K562 (cell line): ENCODE measurements around the gene STXBP4. TPM values are rescaled to one million over a fixed set of nuclear protein-coding genes. Genes with fewer than 3 reads are reported as not detected.

Experiments used
- ATAC-seq: fragments of 200-7000 bp; cut with Tn5 transposase; 3 replicates; pipeline ENCODE4 v1.9.1; 2020; ENCODE audit warnings: moderate library complexity
- BruUV-seq: library from RNA; stranded (reverse); fragments of 400-500 nt; replicated peaks from 2 replicates; lab custom pipeline; 2021; lab: Mats Ljungman, UMichigan
- CTCF ChIA-PET: fragments of 300-600 bp; formaldehyde crosslinking; extraction: SDS; loops from one replicate; lab custom pipeline; 2021; ENCODE audit warnings: low intra/inter-chr PET ratio; lab: Yijun Ruan, JAX
- POLR2A ChIA-PET: fragments of 300-600, 350-650 bp; sonication (Branson Sonifier 250); formaldehyde crosslinking; extraction: SDS; loops from one replicate; lab custom pipeline; 2021; ENCODE audit warnings: antibody characterized with exemption, inconsistent platforms; lab: Yijun Ruan, JAX
- DNase-seq, 4 experiments: peaks; one replicate each; pipeline versions ENCODE4 v3.0.0 to v3.0.0-alpha.2; 2011 to 2018; ENCODE audit warnings: low spot score in 3 of 4, mixed read lengths in 3 of 4; ENCODE audit errors: extremely low read depth in 1 of 4
- FAIRE-seq: peaks from 2 replicates; lab custom pipeline; 2011; peaks lifted over from hg19 to GRCh38; lab: Jason Lieb, UNC
- H2AFZ ChIP-seq: 2 replicates; pipeline ENCODE4 v1.6.0; 2011; ENCODE audit warnings: low read depth, low read length, control low read depth, inconsistent platforms
- H3K27ac ChIP-seq: fragments of 200-600 bp; 3 replicates; pipeline ENCODE4 v1.8.0; 2011; ENCODE audit warnings: low read depth, mild to moderate bottlenecking, control low read depth, inconsistent platforms, low read length, moderate library complexity, mixed read lengths; ENCODE audit errors: extremely low read depth
- H3K27me3 ChIP-seq, 2 experiments: fragments of 300-600 bp in 1 of 2; 2 replicates in 1 of 2; 3 replicates in 1 of 2; pipeline versions ENCODE4 v1.6.0 to v1.8.0; 2011; ENCODE audit warnings: inconsistent platforms in 2 of 2, low read length in 2 of 2, mild to moderate bottlenecking in 1 of 2, mixed read lengths in 1 of 2, moderate library complexity in 1 of 2; ENCODE audit not compliant: control insufficient read depth in 2 of 2, insufficient read depth in 2 of 2
- H3K36me3 ChIP-seq: fragments of 300-600 bp; 3 replicates; pipeline ENCODE4 v1.8.0; 2011; ENCODE audit warnings: mild to moderate bottlenecking, low read length, inconsistent platforms; ENCODE audit not compliant: control insufficient read depth, insufficient read depth
- H3K4me1 ChIP-seq, 2 experiments: fragments of 200-600 bp in 1 of 2; replicated peaks in 1 of 2; 2 replicates in 1 of 2; 3 replicates in 1 of 2; pipeline versions ENCODE4 v1.5.1 to v1.8.0; 2011; ENCODE audit warnings: inconsistent platforms in 2 of 2, low read length in 2 of 2, mild to moderate bottlenecking in 1 of 2, mixed read lengths in 1 of 2, moderate library complexity in 1 of 2; ENCODE audit not compliant: control insufficient read depth in 2 of 2, insufficient read depth in 2 of 2
- H3K4me2 ChIP-seq: 2 replicates; pipeline ENCODE4 v1.6.1; 2011; ENCODE audit warnings: low read length, control low read depth, inconsistent platforms, mixed read lengths; ENCODE audit not compliant: insufficient read depth
- H3K4me3 ChIP-seq: fragments of 200-600 bp; sonication (generic), shearing (Covaris generic); 2 replicates; pipeline ENCODE4 v1.5.1; 2016; ENCODE audit warnings: control low read depth, inconsistent platforms
- H3K79me2 ChIP-seq: fragments of 200-600 bp; 3 replicates; pipeline ENCODE4 v1.8.0; 2011; ENCODE audit warnings: low read length, inconsistent platforms; ENCODE audit not compliant: control insufficient read depth, insufficient read depth
- H3K9ac ChIP-seq, 2 experiments: 2 replicates each; pipeline versions ENCODE4 v1.6.0 to v1.6.1; 2011; ENCODE audit warnings: low read depth in 2 of 2, low read length in 2 of 2, control low read depth in 1 of 2, inconsistent platforms in 1 of 2, mild to moderate bottlenecking in 1 of 2, mixed read lengths in 1 of 2; ENCODE audit not compliant: insufficient read depth in 1 of 2
- H3K9me1 ChIP-seq: one replicate; pipeline ENCODE4 v1.6.0; 2011; ENCODE audit warnings: inconsistent platforms, mild to moderate bottlenecking, low read length, moderate library complexity; ENCODE audit not compliant: control insufficient read depth, insufficient read depth
- H3K9me3 ChIP-seq: replicated peaks from 2 replicates; pipeline ENCODE4 v1.5.1; 2011; ENCODE audit warnings: low read depth, low read length, inconsistent platforms; ENCODE audit not compliant: control insufficient read depth, insufficient read depth
- H4K20me1 ChIP-seq: replicated peaks from 2 replicates; pipeline ENCODE4 v1.6.1; 2011; ENCODE audit warnings: low read length, inconsistent platforms, mixed read lengths; ENCODE audit not compliant: control insufficient read depth, insufficient read depth
- CBX8 ChIP-seq: fragments of 200-600 bp; sonication (generic); IDR thresholded peaks from 2 replicates; pipeline ENCODE4 v1.6.1; 2012; ENCODE audit warnings: borderline replicate concordance, mixed run types, low read depth, mild to moderate bottlenecking, moderate library complexity, mixed read lengths, low read length, control low read depth, inconsistent platforms; ENCODE audit not compliant: poor library complexity, severe bottlenecking; ENCODE audit errors: extremely low read depth
- HSF4 ChIP-seq: fragments of 250-450 bp; sonication (Bioruptor Pico); IDR thresholded peaks from 2 replicates; pipeline ENCODE4 v2.1.2; 2022; ENCODE audit warnings: mild to moderate bottlenecking, moderate library complexity, borderline replicate concordance
- POLR2A ChIP-seq: fragments of 450-650 bp; conservative IDR thresholded peaks from 2 replicates; pipeline ENCODE4 v1.6.1; 2016
- PURB ChIP-seq: sonication (generic); formaldehyde crosslinking; IDR thresholded peaks from 2 replicates; pipeline ENCODE4 v1.9.0; 2021; ENCODE audit warnings: low read depth, mild to moderate bottlenecking, missing genetic modification reagents
- THRAP3 ChIP-seq: fragments of 450-650 bp; IDR thresholded peaks from 2 replicates; pipeline ENCODE4 v1.6.1; 2016; ENCODE audit warnings: mild to moderate bottlenecking, inconsistent platforms, borderline replicate concordance
- ZNF239 ChIP-seq: fragments of 250-450 bp; sonication (Bioruptor Pico); IDR thresholded peaks from 2 replicates; pipeline ENCODE4 v1.4.0; 2020; ENCODE audit warnings: mild to moderate bottlenecking
- WGBS: fragments of 100-300 bp; shearing (Covaris generic); methylation state at CpG from one replicate; pipeline ENCODE4 v1.1.6; 2016; ENCODE audit warnings: low coverage, mixed read lengths; ENCODE audit not compliant: insufficient coverage; ENCODE audit errors: missing lambda C conversion rate; 5-methylcytosine and 5-hydroxymethylcytosine counted together
- in situ Hi-C: fragments of 300-500 bp; cut with MboI; formaldehyde crosslinking; loops from 4 replicates; pipeline ENCODE4 v1.15.0; 2018; ENCODE audit warnings: inconsistent platforms, mixed read lengths
- intact Hi-C: fragments of 100-400 bp; cut with micrococcal nuclease; formaldehyde crosslinking; loops from 2 replicates; pipeline ENCODE4 v1.14.2; 2022
- polyA plus RNA-seq, 8 experiments: library from polyadenylated mRNA; depleted of rRNA in 4 of 8; stranded (reverse) in 5 of 8; unstranded in 3 of 8; fragments of >200 nt; fragmentation: Nextera tagmentation in 2 of 8; fragmentation: Illumina TruSeq in 1 of 8; extraction: Ambion mirVana in 2 of 8; extraction: Trizol in 1 of 8; gene quantifications; 2 replicates each; pipeline versions ENCODE4 v1.2.1 to v1.2.3, GENCODE V29; 2011 to 2014; ENCODE audit warnings: inconsistent platforms in 1 of 8, missing spikeins in 1 of 8
- total RNA-seq, 7 experiments: library from RNA; depleted of rRNA in 6 of 7; stranded (reverse); fragments of >200 nt in 6 of 7; fragmentation: Illumina TruSeq in 2 of 7; extraction: Trizol in 2 of 7; gene quantifications; 2 replicates each; pipeline versions ENCODE4 v1.2.1 to v1.2.3, GENCODE V29; 2011 to 2021; ENCODE audit warnings: low replicate concordance in 1 of 7
- TF ChIP-seq, protein P1 (sequence below), 2 experiments: fragments of 450-650 bp; conservative IDR thresholded peaks; 2 replicates each; pipeline ENCODE4 v1.6.1; 2017; ENCODE audit warnings: mild to moderate bottlenecking in 2 of 2, moderate library complexity in 2 of 2
- TF ChIP-seq, protein P2 (sequence below): fragments of 450-650 bp; conservative IDR thresholded peaks from 2 replicates; pipeline ENCODE4 v1.6.1; 2016; ENCODE audit warnings: missing genetic modification characterization, low read depth, mild to moderate bottlenecking, missing compliant biosample characterization, moderate library complexity
- TF ChIP-seq, protein P3 (sequence below), 3 experiments: fragments of 200-800 bp in 1 of 3; fragments of 250-450 bp in 1 of 3; fragments of 450-650 bp in 1 of 3; sonication (Bioruptor Pico) in 1 of 3; sonication (Bioruptor generic) in 1 of 3; formaldehyde crosslinking in 1 of 3; IDR thresholded peaks; 2 replicates each; pipeline versions ENCODE4 v1.6.1 to v1.8.0; 2016 to 2022; ENCODE audit warnings: mild to moderate bottlenecking in 2 of 3, missing genetic modification characterization in 2 of 3, missing compliant biosample characterization in 1 of 3, moderate library complexity in 1 of 3

STXBP4 gene
- total and polyA plus RNA-seq, 9 of the 15 experiments (the other 6 are each of a cell fraction or from before 2014, with no cell fraction given) = 11.6 to 23.2 (median 18.5) TPM

DNA sequence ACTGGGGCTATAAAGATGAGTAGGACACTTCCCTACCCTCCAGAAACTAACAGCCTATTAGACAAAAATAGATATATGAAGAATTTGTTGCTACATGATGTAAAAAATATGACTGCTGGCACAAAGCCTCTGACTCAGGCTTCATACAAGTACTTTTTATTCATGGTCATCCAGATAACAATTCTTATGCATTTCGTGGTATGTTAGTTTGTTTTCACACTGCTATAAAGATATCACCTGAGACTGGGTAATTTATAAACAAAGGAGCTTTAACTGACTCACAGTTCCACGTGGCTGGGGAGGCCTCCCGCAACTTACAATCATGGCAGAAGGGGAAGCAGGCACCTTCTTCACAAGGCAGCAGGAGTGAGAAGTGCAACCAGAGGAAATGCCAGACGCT, 183.7 kb downstream of the STXBP4 start:
- no peak overlapping the region for H2AFZ ChIP-seq
- ATAC-seq (no peak), DNase-seq (no peak), FAIRE-seq (no peak)
- H3K9ac ChIP-seq = no peak overlapping the region
- no peaks in the 10 kb centered on the region for H3K36me3 ChIP-seq
- TF ChIP-seq, protein P1, sequence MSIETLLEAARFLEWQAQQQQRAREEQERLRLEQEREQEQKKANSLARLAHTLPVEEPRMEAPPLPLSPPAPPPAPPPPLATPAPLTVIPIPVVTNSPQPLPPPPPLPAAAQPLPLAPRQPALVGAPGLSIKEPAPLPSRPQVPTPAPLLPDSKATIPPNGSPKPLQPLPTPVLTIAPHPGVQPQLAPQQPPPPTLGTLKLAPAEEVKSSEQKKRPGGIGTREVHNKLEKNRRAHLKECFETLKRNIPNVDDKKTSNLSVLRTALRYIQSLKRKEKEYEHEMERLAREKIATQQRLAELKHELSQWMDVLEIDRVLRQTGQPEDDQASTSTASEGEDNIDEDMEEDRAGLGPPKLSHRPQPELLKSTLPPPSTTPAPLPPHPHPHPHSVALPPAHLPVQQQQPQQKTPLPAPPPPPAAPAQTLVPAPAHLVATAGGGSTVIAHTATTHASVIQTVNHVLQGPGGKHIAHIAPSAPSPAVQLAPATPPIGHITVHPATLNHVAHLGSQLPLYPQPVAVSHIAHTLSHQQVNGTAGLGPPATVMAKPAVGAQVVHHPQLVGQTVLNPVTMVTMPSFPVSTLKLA (conservative IDR thresholded peaks at IDR 0.05) = no peak
- TF ChIP-seq THRAP3 (no peak), ZNF239 (CRISPR knock-in tag) (no peak), PURB (no peak), HSF4 (CRISPR knock-in tag) (no peak), CBX8 (no peak), POLR2A (no peak)
- TF ChIP-seq, protein P2, sequence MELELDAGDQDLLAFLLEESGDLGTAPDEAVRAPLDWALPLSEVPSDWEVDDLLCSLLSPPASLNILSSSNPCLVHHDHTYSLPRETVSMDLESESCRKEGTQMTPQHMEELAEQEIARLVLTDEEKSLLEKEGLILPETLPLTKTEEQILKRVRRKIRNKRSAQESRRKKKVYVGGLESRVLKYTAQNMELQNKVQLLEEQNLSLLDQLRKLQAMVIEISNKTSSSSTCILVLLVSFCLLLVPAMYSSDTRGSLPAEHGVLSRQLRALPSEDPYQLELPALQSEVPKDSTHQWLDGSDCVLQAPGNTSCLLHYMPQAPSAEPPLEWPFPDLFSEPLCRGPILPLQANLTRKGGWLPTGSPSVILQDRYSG (tag) = no peak
- TF ChIP-seq, protein P3, sequence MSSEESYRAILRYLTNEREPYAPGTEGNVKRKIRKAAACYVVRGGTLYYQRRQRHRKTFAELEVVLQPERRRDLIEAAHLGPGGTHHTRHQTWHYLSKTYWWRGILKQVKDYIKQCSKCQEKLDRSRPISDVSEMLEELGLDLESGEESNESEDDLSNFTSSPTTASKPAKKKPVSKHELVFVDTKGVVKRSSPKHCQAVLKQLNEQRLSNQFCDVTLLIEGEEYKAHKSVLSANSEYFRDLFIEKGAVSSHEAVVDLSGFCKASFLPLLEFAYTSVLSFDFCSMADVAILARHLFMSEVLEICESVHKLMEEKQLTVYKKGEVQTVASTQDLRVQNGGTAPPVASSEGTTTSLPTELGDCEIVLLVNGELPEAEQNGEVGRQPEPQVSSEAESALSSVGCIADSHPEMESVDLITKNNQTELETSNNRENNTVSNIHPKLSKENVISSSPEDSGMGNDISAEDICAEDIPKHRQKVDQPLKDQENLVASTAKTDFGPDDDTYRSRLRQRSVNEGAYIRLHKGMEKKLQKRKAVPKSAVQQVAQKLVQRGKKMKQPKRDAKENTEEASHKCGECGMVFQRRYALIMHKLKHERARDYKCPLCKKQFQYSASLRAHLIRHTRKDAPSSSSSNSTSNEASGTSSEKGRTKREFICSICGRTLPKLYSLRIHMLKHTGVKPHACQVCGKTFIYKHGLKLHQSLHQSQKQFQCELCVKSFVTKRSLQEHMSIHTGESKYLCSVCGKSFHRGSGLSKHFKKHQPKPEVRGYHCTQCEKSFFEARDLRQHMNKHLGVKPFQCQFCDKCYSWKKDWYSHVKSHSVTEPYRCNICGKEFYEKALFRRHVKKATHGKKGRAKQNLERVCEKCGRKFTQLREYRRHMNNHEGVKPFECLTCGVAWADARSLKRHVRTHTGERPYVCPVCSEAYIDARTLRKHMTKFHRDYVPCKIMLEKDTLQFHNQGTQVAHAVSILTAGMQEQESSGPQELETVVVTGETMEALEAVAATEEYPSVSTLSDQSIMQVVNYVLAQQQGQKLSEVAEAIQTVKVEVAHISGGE (CRISPR knock-in tag; IDR thresholded peaks at IDR 0.05) = no peak
- H3K4me1 ChIP-seq = no peaks in the 10 kb centered on the region
- H3K4me3 ChIP-seq = no peak overlapping the region
- no peaks in the 10 kb centered on the region for H4K20me1 ChIP-seq
- no peak overlapping the region for H3K27ac ChIP-seq
- BruUV-seq = no TSS peak
- POLR2A ChIA-PET = no interaction called here
- H3K9me3 ChIP-seq = no peaks in the 10 kb centered on the region
- in situ Hi-C loops = no loop called here
- H3K27me3 ChIP-seq = no peaks in the 10 kb centered on the region
- no peak overlapping the region for H3K4me2 ChIP-seq
- no peaks in the 10 kb centered on the region for H3K79me2 ChIP-seq
- CTCF ChIA-PET = no interaction called here
- intact Hi-C loops = no loop called here
- WGBS = 33% methylated on average over 4 of the region's 4 CpGs
- H3K9me1 ChIP-seq = no peaks in the 10 kb centered on the region
